Panc1 (cell line): Measurements from ENCODE around the gene FTO. TPM values are rescaled to one million over a fixed set of nuclear protein-coding genes. Genes with fewer than 3 reads are reported as not detected.

Experiments
- ATAC-seq: fragments of 200-7000 bp; cut with Tn5 transposase; 2 replicates; pipeline ENCODE4 v1.9.1; 2020; ENCODE audit warnings: mild to moderate bottlenecking, moderate library complexity
- BruUV-seq: library from RNA; stranded (reverse); fragments of 400-500 nt; replicated peaks from 2 replicates; lab custom pipeline; 2021; lab: Mats Ljungman, UMichigan
- CTCF ChIA-PET: fragments of 300-600 bp; sonication (Branson Sonifier 250); formaldehyde crosslinking; loops from one replicate; lab custom pipeline; 2022; ENCODE audit warnings: antibody characterized with exemption; lab: Charles Lee
- POLR2A ChIA-PET: fragments of 300-600 bp; sonication (Branson Sonifier 250); formaldehyde crosslinking; loops from one replicate; lab custom pipeline; 2022; ENCODE audit warnings: antibody characterized with exemption; lab: Charles Lee
- DNase-seq: peaks from one replicate; pipeline ENCODE4 v3.0.0-alpha.2; 2010; ENCODE audit warnings: low read depth, low spot score
- H3K27ac ChIP-seq: 2 replicates; pipeline ENCODE4 v1.5.1; 2011; ENCODE audit warnings: mild to moderate bottlenecking, low read length, inconsistent platforms
- H3K27me3 ChIP-seq: fragments of 200-500 bp; sonication (Bioruptor generic); 2 replicates; pipeline ENCODE4 v1.6.0; 2014; ENCODE audit warnings: low read length, inconsistent platforms; ENCODE audit not compliant: control insufficient read depth, insufficient read depth
- H3K36me3 ChIP-seq: fragments of 200-500 bp; sonication (Bioruptor generic); 2 replicates; pipeline ENCODE4 v1.5.1; 2014; ENCODE audit warnings: inconsistent platforms, mild to moderate bottlenecking, low read length, moderate library complexity; ENCODE audit not compliant: control insufficient read depth, insufficient read depth
- H3K4me1 ChIP-seq: 2 replicates; pipeline ENCODE4 v1.5.1; 2011; ENCODE audit warnings: inconsistent platforms, mild to moderate bottlenecking, low read length, moderate library complexity; ENCODE audit not compliant: control insufficient read depth, insufficient read depth
- H3K4me3 ChIP-seq, 2 experiments: 2 replicates each; pipeline ENCODE4 v1.5.1; 2011 to 2012; ENCODE audit warnings: low read depth in 2 of 2, low read length in 2 of 2, mild to moderate bottlenecking in 2 of 2, inconsistent platforms in 1 of 2, moderate library complexity in 1 of 2
- H3K9me3 ChIP-seq: fragments of 200-500 bp; sonication (Bioruptor generic); 2 replicates; pipeline ENCODE4 v1.5.1; 2014; ENCODE audit warnings: low read depth, mild to moderate bottlenecking, inconsistent platforms, low read length, moderate library complexity; ENCODE audit not compliant: control insufficient read depth, insufficient read depth
- POLR2AphosphoS5 ChIP-seq: IDR thresholded peaks from 2 replicates; pipeline ENCODE4 v1.6.1; 2012; ENCODE audit warnings: mild to moderate bottlenecking, low read depth, low read length, moderate library complexity
- REST ChIP-seq, 2 experiments: IDR thresholded peaks; 2 replicates each; pipeline ENCODE4 v1.6.1; 2011 to 2012; ENCODE audit warnings: low read depth in 2 of 2, control low read depth in 1 of 2, low read length in 1 of 2, mild to moderate bottlenecking in 1 of 2, moderate library complexity in 1 of 2; ENCODE audit not compliant: insufficient read depth in 1 of 2
- SIN3A ChIP-seq: IDR thresholded peaks from 2 replicates; pipeline ENCODE4 v1.6.1; 2012; ENCODE audit warnings: low read depth, mild to moderate bottlenecking, low read length, moderate library complexity, borderline replicate concordance; ENCODE audit not compliant: insufficient read depth
- TCF7L2 ChIP-seq: IDR thresholded peaks from 2 replicates; pipeline ENCODE4 v1.6.1; 2011; ENCODE audit warnings: mild to moderate bottlenecking, low read depth, low read length, inconsistent platforms
- in situ Hi-C: cut with HindIII; loops from 2 replicates; pipeline ENCODE4 v1.10.0; 2016; ENCODE audit warnings: low sequenced_read_pairs, low pct_unique_long_range_greater_than_20kb
- intact Hi-C: fragments of 100-400 bp; cut with micrococcal nuclease; formaldehyde crosslinking; loops from one replicate; pipeline ENCODE4 v1.10.0; 2022; ENCODE audit not compliant: unreplicated experiment
- total RNA-seq: library from RNA; stranded (reverse); gene quantifications from one replicate; pipeline ENCODE4 v1.2.1, GENCODE V29; 2021; ENCODE audit not compliant: unreplicated experiment
- TF ChIP-seq, protein P1 (sequence below): fragments of 450-650 bp; IDR thresholded peaks from 2 replicates; pipeline ENCODE4 v1.5.1; 2017; ENCODE audit warnings: mild to moderate bottlenecking

FTO gene
- total RNA-seq, 1 experiment from 2014 or later: 38.2 TPM

DNA sequence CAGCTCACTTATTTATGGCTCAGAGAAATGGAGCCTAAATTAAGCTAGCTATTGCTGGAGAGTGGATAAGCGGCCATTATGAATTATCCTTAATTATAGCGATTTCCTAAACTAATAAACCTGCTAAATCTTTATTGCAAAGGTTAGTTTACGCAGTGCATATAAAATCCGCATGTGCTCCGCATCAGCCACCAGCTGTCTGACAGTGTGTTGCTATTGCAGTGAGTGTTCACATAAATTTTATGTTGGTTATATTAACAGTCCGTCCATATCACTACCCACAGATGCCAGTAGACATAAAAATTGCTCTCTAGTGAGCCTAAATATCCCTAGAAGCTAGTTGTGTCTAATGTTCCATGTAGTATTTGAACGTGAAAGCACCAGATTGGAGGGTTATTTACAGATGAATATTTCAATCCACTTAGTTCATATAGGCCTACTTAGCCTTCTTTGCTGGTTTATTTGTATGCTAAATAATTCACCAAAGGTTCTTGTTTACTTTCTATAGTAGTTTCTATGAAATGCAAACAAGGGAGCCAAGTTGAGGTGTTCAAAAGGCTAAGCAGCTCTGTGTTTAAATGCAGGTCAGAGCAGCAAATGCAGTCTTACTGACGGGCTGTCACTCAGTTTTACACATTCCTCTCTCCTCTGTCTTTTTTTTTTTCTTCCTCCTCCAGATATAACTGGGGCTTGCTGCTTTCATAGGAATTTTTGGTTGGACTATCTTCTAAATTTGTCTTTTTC is 363.5 kb downstream of the FTO start:
- in situ Hi-C loops: no loop called here
- no peak for ATAC-seq

DNA sequence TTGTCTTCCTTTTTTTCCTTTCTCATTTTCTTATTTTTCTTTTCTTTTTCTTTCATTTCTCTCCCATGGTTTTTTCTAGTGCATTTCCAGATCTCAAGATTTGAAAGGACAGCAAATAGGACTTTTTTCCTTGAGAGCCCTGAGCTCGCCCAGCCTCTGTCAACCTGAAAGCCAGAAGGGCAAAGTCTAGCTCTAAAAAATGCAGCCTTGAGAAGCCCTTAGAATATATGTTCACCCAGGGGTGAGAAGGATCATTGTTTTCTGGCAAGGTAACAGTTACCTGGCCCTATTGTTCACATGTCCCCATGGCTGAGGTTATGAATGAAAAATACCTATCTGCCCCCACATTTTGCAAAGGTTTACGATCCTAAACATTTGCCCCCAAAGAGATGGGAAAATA is 364.3 kb downstream of the FTO start:
- in situ Hi-C loops (no loop called here), intact Hi-C loops (no loop called here)
- no TSS peak for BruUV-seq
- Histone ChIP-seq H3K27ac (no peak overlapping the region), H3K27me3 (no peaks in the 10 kb centered on the region), H3K4me1 (no peaks in the 10 kb centered on the region), H3K36me3 (no peaks in the 10 kb centered on the region), H3K4me3 (no peak overlapping the region), H3K9me3 (no peaks in the 10 kb centered on the region)
- ATAC-seq (no peak), DNase-seq (no peak)
- TF ChIP-seq, protein P1, sequence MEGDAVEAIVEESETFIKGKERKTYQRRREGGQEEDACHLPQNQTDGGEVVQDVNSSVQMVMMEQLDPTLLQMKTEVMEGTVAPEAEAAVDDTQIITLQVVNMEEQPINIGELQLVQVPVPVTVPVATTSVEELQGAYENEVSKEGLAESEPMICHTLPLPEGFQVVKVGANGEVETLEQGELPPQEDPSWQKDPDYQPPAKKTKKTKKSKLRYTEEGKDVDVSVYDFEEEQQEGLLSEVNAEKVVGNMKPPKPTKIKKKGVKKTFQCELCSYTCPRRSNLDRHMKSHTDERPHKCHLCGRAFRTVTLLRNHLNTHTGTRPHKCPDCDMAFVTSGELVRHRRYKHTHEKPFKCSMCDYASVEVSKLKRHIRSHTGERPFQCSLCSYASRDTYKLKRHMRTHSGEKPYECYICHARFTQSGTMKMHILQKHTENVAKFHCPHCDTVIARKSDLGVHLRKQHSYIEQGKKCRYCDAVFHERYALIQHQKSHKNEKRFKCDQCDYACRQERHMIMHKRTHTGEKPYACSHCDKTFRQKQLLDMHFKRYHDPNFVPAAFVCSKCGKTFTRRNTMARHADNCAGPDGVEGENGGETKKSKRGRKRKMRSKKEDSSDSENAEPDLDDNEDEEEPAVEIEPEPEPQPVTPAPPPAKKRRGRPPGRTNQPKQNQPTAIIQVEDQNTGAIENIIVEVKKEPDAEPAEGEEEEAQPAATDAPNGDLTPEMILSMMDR: no peak
- POLR2A ChIA-PET: no interaction called here
- CTCF ChIA-PET: no interaction called here

More for the DNA sequence above, 363.5 kb downstream of the FTO start:
- Histone ChIP-seq H3K4me1 (no peaks in the 10 kb centered on the region), H3K27ac (no peak overlapping the region), H3K9me3 (no peaks in the 10 kb centered on the region), H3K4me3 (no peak overlapping the region), H3K36me3 (no peaks in the 10 kb centered on the region), H3K27me3 (no peaks in the 10 kb centered on the region)
- CTCF ChIA-PET: no interaction called here
- DNase-seq: no peak
- BruUV-seq: no TSS peak
- TF ChIP-seq POLR2AphosphoS5: no peak
- TF ChIP-seq TCF7L2: no peak
- TF ChIP-seq, protein P1: no peak
- TF ChIP-seq SIN3A: no peak
- TF ChIP-seq REST (IDR thresholded peaks at IDR 0.05; ENCODE audit: insufficient read depth in 1 of 2, low read depth in 2 of 2, low read length in 1 of 2): no peak
- POLR2A ChIA-PET: no interaction called here
- intact Hi-C loops: no loop called here
